H1 (cell line): ENCODE results near the gene IL5. TPM values are rescaled to one million over a fixed set of nuclear protein-coding genes. Genes with fewer than 3 reads are reported as not detected.

Experiments used
- CEBPB ChIP-seq: IDR thresholded peaks from 2 replicates; pipeline ENCODE4 v1.6.1; 2012; ENCODE audit warnings: low read depth, low read length
- E2F6 ChIP-seq: IDR thresholded peaks from 2 replicates; pipeline ENCODE4 v1.6.1; 2012; ENCODE audit warnings: inconsistent platforms
- EP300 ChIP-seq, 2 experiments: IDR thresholded peaks; 1 replicate in 1 of 2; 2 replicates in 1 of 2; pipeline ENCODE4 v1.6.1; 2011 to 2012; ENCODE audit warnings: low read depth in 2 of 2, low read length in 2 of 2, mild to moderate bottlenecking in 2 of 2, borderline replicate concordance in 1 of 2, inconsistent platforms in 1 of 2, moderate library complexity in 1 of 2
- GABPA ChIP-seq: IDR thresholded peaks from 2 replicates; pipeline ENCODE4 v1.6.1; 2011; ENCODE audit warnings: mild to moderate bottlenecking, low read length, moderate library complexity, borderline replicate concordance; ENCODE audit not compliant: insufficient read depth
- HDAC2 ChIP-seq, 2 experiments: fragments of 300-600 bp in 1 of 2; sonication (generic) in 1 of 2; IDR thresholded peaks; 2 replicates each; pipeline ENCODE4 v1.6.1; 2011 to 2012; ENCODE audit warnings: low read depth in 2 of 2, low read length in 2 of 2, mild to moderate bottlenecking in 2 of 2, moderate library complexity in 2 of 2, borderline replicate concordance in 1 of 2, inconsistent platforms in 1 of 2
- MAX ChIP-seq: IDR thresholded peaks from 2 replicates; pipeline ENCODE4 v1.6.1; 2012; ENCODE audit warnings: inconsistent platforms
- NRF1 ChIP-seq: IDR thresholded peaks from 2 replicates; pipeline ENCODE4 v1.6.1; 2011; ENCODE audit warnings: mild to moderate bottlenecking, low read depth, low read length, improper control_type of control experiment
- PHF8 ChIP-seq: fragments of 200-600 bp; sonication (generic); conservative IDR thresholded peaks from 2 replicates; pipeline ENCODE4 v1.7.1; 2012; ENCODE audit warnings: low read depth, mild to moderate bottlenecking, inconsistent platforms, low read length, moderate library complexity
- POLR2AphosphoS5 ChIP-seq: IDR thresholded peaks from 2 replicates; pipeline ENCODE4 v1.6.1; 2011; ENCODE audit warnings: low read depth, low read length
- POU5F1 ChIP-seq: IDR thresholded peaks from 2 replicates; pipeline ENCODE4 v1.6.1; 2011; ENCODE audit warnings: low read depth, mild to moderate bottlenecking, low read length, moderate library complexity
- RAD21 ChIP-seq, 2 experiments: IDR thresholded peaks in 1 of 2; conservative IDR thresholded peaks in 1 of 2; 2 replicates each; pipeline ENCODE4 v1.6.1; 2011; ENCODE audit warnings: low read depth in 2 of 2, low read length in 2 of 2, improper control_type of control experiment in 1 of 2, inconsistent platforms in 1 of 2, mild to moderate bottlenecking in 1 of 2, moderate library complexity in 1 of 2
- RNF2 ChIP-seq: fragments of 200-900, 300-1000 bp; sonication (generic); IDR thresholded peaks from 2 replicates; pipeline ENCODE4 v1.7.1; 2016; ENCODE audit warnings: borderline replicate concordance, low read depth, mild to moderate bottlenecking, antibody characterized with exemption, low read length; ENCODE audit not compliant: poor library complexity, severe bottlenecking; ENCODE audit errors: missing control alignments
- SIN3A ChIP-seq, 2 experiments: IDR thresholded peaks in 1 of 2; conservative IDR thresholded peaks in 1 of 2; 2 replicates each; pipeline ENCODE4 v1.6.1; 2011 to 2012; ENCODE audit warnings: low read length in 2 of 2, improper control_type of control experiment in 1 of 2, low read depth in 1 of 2, mild to moderate bottlenecking in 1 of 2
- SP1 ChIP-seq: IDR thresholded peaks from 2 replicates; pipeline ENCODE4 v1.6.1; 2011; ENCODE audit warnings: low read depth, low read length
- SP4 ChIP-seq: IDR thresholded peaks from 2 replicates; pipeline ENCODE4 v1.6.1; 2012; ENCODE audit warnings: low read length, inconsistent platforms
- SRF ChIP-seq: IDR thresholded peaks from 2 replicates; pipeline ENCODE4 v1.6.1; 2011; ENCODE audit warnings: mild to moderate bottlenecking, low read depth, low read length, moderate library complexity
- TAF1 ChIP-seq: IDR thresholded peaks from 2 replicates; pipeline ENCODE4 v1.6.1; 2011; ENCODE audit warnings: mild to moderate bottlenecking, low read depth, low read length
- TAF7 ChIP-seq: optimal IDR thresholded peaks from 2 replicates; pipeline ENCODE3; 2011; ENCODE audit warnings: low read depth, mild to moderate bottlenecking, inconsistent platforms, low read length, moderate library complexity, borderline replicate concordance
- TBP ChIP-seq: IDR thresholded peaks from 2 replicates; pipeline ENCODE4 v1.6.1; 2011; ENCODE audit warnings: low read depth, low read length, improper control_type of control experiment
- USF2 ChIP-seq: IDR thresholded peaks from 2 replicates; pipeline ENCODE4 v1.6.1; 2011; ENCODE audit warnings: low read length, improper control_type of control experiment
- YY1 ChIP-seq: IDR thresholded peaks from 2 replicates; pipeline ENCODE4 v1.6.1; 2011; ENCODE audit warnings: low read depth, mild to moderate bottlenecking, low read length
- polyA plus RNA-seq, 7 experiments: library from polyadenylated mRNA; depleted of rRNA in 3 of 7; stranded (reverse) in 5 of 7; unstranded in 2 of 7; fragments of >200 nt in 5 of 7; fragments of 200-250 nt in 2 of 7; gene quantifications; 1 replicate in 5 of 7; 2 replicates in 1 of 7; 4 replicates in 1 of 7; pipeline versions ENCODE4 v1.2.1 to v1.2.3, GENCODE V29; 2011 to 2013; ENCODE audit warnings: missing spikeins in 2 of 7, mixed read lengths in 2 of 7
- total RNA-seq: library from RNA; stranded (reverse); fragmentation: NEBNext Ultra II Directional; extraction: Animal tissue kit (Norgen Biotek cat#: 25700); gene quantifications from 2 replicates; pipeline ENCODE4 v1.2.1, GENCODE V29; 2021

The IL5 gene
- total and polyA plus RNA-seq, 2 of the 8 experiments (the other 6 are each of a cell fraction or from before 2014, with no cell fraction given): not detected

- TF ChIP-seq NRF1 (peak; percentile 38), CEBPB (no peak), TBP (peak; percentile 57), GABPA (peak; percentile 25; the same call in 1 of the 2 replicates), TAF7 (peak; percentile 83), YY1 (no peak), SIN3A (conservative IDR thresholded peaks at IDR 0.05 in 1 of 2, IDR thresholded peaks at IDR 0.05 in 1 of 2; ENCODE audit: low read depth in 1 of 2, low read length in 2 of 2) (peak; percentile 57 to 81; a peak in 2 of 4 replicates), SP1 (0 out of 2 replicates have a peak, but pooled peaks have one; percentile 29), POU5F1 (no peak), HDAC2 (IDR thresholded peaks at IDR 0.05; ENCODE audit: borderline replicate concordance in 1 of 2, low read depth in 2 of 2, low read length in 2 of 2) (peak; percentile 78 to 90; a peak in 2 of 4 replicates), E2F6 (peak; percentile 95), EP300 (IDR thresholded peaks at IDR 0.05; ENCODE audit: borderline replicate concordance in 1 of 2, low read depth in 2 of 2, low read length in 2 of 2) (no peak), RAD21 (IDR thresholded peaks at IDR 0.05 in 1 of 2, conservative IDR thresholded peaks at IDR 0.05 in 1 of 2; ENCODE audit: low read depth in 2 of 2, low read length in 2 of 2) (no peak), MAX (peak; percentile 99), TAF1 (peak; percentile 86), RNF2 (peak; percentile 25), USF2 (peak; percentile 88), POLR2AphosphoS5 (peak; percentile 94), SRF (no peak), PHF8 (peak; percentile 93), SP4 (peak; percentile 68; the same call in 1 of the 2 replicates)
Measured at GRCh38 chr5:132556763-132557477, 13.6 kb upstream of the IL5 start, which contains the start of gene RAD50 (continued).
